ENCODE measurements around the gene CSH2. TPM values are rescaled to one million over a fixed set of nuclear protein-coding genes. Genes with fewer than 3 reads are reported as not detected.
A peak's percentile ranks its signal among the peaks of the same experiment; 100 is the strongest.

The CSH2 gene
- total and polyA plus RNA-seq, 9 of the 15 experiments (the other 6 are each of a cell fraction or from before 2014, with no cell fraction given): not detected

GRCh38 chr17:63848834-63849689, 24.4 kb downstream of the CSH2 start (continued):
- TF ChIP-seq RNF219 (CRISPR knock-in tag; IDR thresholded peaks at IDR 0.05) (no peak), TAL1 (IDR thresholded peaks at IDR 0.05) (no peak; the same call in 1 of the 2 replicates), ZNF407 (IDR thresholded peaks at IDR 0.05; ENCODE audit: low read depth) (no peak), CREB1 (IDR thresholded peaks at IDR 0.05) (peak; percentile 93), CREB1 (CRISPR knock-in tag; IDR thresholded peaks at IDR 0.05) (peak; percentile 98), SMC3 (conservative IDR thresholded peaks at IDR 0.05; ENCODE audit: insufficient read depth, low read depth, low read length) (no peak), NCOA4 (IDR thresholded peaks at IDR 0.05; ENCODE audit: partially characterized antibody) (no peak), L3MBTL2 (IDR thresholded peaks at IDR 0.05) (peak; percentile 100), UBTF (IDR thresholded peaks at IDR 0.05; ENCODE audit: borderline replicate concordance in 1 of 2, low read depth in 2 of 2, low read length in 2 of 2) (peak; percentile 82 to 91; a peak in 2 of 4 replicates), SLC30A9 (CRISPR knock-in tag; IDR thresholded peaks at IDR 0.05) (no peak), ESRRA (IDR thresholded peaks at IDR 0.05; ENCODE audit: borderline replicate concordance, low read depth) (peak; percentile 44; the same call in 1 of the 2 replicates), NONO (IDR thresholded peaks at IDR 0.05; ENCODE audit: low read depth in 2 of 2, low read length in 1 of 2) (peak in 1 of 2 experiments; percentile 100; a peak in 2 of 4 replicates), SREBF2 (CRISPR knock-in tag; IDR thresholded peaks at IDR 0.05) (no peak), NFIX (CRISPR knock-in tag; IDR thresholded peaks at IDR 0.05; ENCODE audit: low read depth) (no peak), ZNF282 (CRISPR knock-in tag; IDR thresholded peaks at IDR 0.05) (peak; percentile 90; the same call in 1 of the 2 replicates)

Measured in K562 (cell line).